Measurements from ENCODE around the gene TMEM255B.
"Not testable (repeated sequence)": the region's sequence is repeated elsewhere in the genome, so short reads cannot be mapped to it uniquely, and the experiment has no call there.

The TMEM255B gene

GRCh38 chr13:113784645-113785024 lies 25.6 kb downstream of the TMEM255B start:
- in situ Hi-C loops (cut with MboI; ENCODE audit: low sequenced_read_pairs), result no loop called here

GRCh38 chr13:113785051-113786010 lies 26.3 kb downstream of the TMEM255B start:
- in situ Hi-C loops (cut with MboI; ENCODE audit: low sequenced_read_pairs), result no loop called here

GRCh38 chr13:113786262-113786841 lies 27.3 kb downstream of the TMEM255B start:
- in situ Hi-C loops (cut with MboI; ENCODE audit: low sequenced_read_pairs), result no loop called here

- in situ Hi-C loops (cut with MboI; ENCODE audit: low sequenced_read_pairs), result no loop called here
Measured at GRCh38 chr13:113787694-113788093, 28.7 kb downstream of the TMEM255B start.

GRCh38 chr13:113788413-113789135 lies 29.5 kb downstream of the TMEM255B start:
- in situ Hi-C loops (cut with MboI; ENCODE audit: low sequenced_read_pairs), result no loop called here

GRCh38 chr13:113789167-113789566 lies 30.1 kb downstream of the TMEM255B start:
- in situ Hi-C loops (cut with MboI; ENCODE audit: low sequenced_read_pairs), result no loop called here

- in situ Hi-C loops (cut with MboI; ENCODE audit: low sequenced_read_pairs), result not testable (repeated sequence)
Measured at GRCh38 chr13:113789931-113790330, 30.9 kb downstream of the TMEM255B start.

GRCh38 chr13:113791226-113791625 lies 32.2 kb downstream of the TMEM255B start:
- in situ Hi-C loops (cut with MboI; ENCODE audit: low sequenced_read_pairs), result no loop called here

- in situ Hi-C loops (cut with MboI; ENCODE audit: low sequenced_read_pairs), result no loop called here
Measured at GRCh38 chr13:113791761-113792160, 32.7 kb downstream of the TMEM255B start.

GRCh38 chr13:113792236-113792770 lies 33.3 kb downstream of the TMEM255B start:
- in situ Hi-C loops (cut with MboI; ENCODE audit: low sequenced_read_pairs), result no loop called here

- in situ Hi-C loops (cut with MboI; ENCODE audit: low sequenced_read_pairs), result no loop called here
Measured at GRCh38 chr13:113792886-113793717, 34.1 kb downstream of the TMEM255B start.

GRCh38 chr13:113793718-113794085 lies 34.7 kb downstream of the TMEM255B start:
- in situ Hi-C loops (cut with MboI; ENCODE audit: low sequenced_read_pairs), result no loop called here

- in situ Hi-C loops (cut with MboI; ENCODE audit: low sequenced_read_pairs), result no loop called here
Measured at GRCh38 chr13:113794086-113794485, 35.1 kb downstream of the TMEM255B start.

- in situ Hi-C loops (cut with MboI; ENCODE audit: low sequenced_read_pairs), result no loop called here
Measured at GRCh38 chr13:113794764-113795173, 35.7 kb downstream of the TMEM255B start.

- in situ Hi-C loops (cut with MboI; ENCODE audit: low sequenced_read_pairs), result not testable (repeated sequence)
Measured at GRCh38 chr13:113795362-113795761, 36.3 kb downstream of the TMEM255B start.

GRCh38 chr13:113796211-113796963 lies 37.4 kb downstream of the TMEM255B start:
- in situ Hi-C loops (cut with MboI; ENCODE audit: low sequenced_read_pairs), result no loop called here

GRCh38 chr13:113796964-113797676 lies 38.1 kb downstream of the TMEM255B start:
- in situ Hi-C loops (cut with MboI; ENCODE audit: low sequenced_read_pairs), result no loop called here

- in situ Hi-C loops (cut with MboI; ENCODE audit: low sequenced_read_pairs), result no loop called here
Measured at GRCh38 chr13:113798200-113798811, 39.3 kb downstream of the TMEM255B start.

GRCh38 chr13:113800576-113800926 lies 41.5 kb downstream of the TMEM255B start:
- in situ Hi-C loops (cut with MboI; ENCODE audit: low sequenced_read_pairs), result no loop called here
